Activated CD4-positive, CD25-positive, alpha-beta regulatory T cell treated with anti-CD3 and anti-CD28 coated beads, Interleukin-2, amount 50 U/mL, for 72 hours (primary cell): ENCODE data around the gene CCDC180.
"Not testable (repeated sequence)": the region's sequence is repeated elsewhere in the genome, so short reads cannot be mapped to it uniquely, and the experiment has no call there.

Experiments
- DNase-seq: peaks from one replicate; pipeline ENCODE4 v3.0.0; 2021

The CCDC180 gene

DNA sequence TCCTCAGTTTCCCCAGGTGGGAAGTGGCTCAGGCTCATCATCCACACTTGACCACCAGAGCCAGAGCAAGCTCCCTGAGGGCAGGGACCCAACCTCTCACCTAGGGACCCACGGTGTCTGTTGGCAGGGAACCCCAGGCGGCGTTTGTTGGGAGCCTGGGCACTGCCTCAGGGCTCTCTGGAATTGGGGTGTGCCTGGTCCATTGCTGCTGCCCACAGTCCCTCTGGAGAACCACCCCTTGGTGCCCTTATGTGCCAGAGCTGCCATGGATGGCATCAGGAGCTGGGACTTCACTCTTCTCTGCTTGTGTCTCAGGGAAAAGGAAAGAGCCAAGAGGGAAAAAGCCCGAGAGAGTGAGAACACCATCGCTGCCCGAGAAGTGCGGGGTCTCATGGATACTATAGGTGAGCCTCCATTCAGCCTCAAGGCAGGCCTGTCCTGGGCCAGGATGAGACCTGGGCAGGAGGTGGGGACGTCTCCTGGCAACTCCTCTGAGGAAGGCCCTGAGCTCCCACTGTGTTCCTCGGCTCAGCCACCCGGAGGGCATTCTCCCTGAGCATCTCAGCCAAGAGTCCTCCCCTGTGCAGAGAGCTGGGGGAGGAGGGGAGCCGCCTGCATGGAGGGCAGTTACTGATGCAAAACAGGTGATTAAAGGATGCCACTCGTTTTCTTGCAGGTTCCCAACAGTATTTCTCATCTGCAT lies 4.5 kb downstream of the CCDC180 start:
- no peak for DNase-seq

DNA sequence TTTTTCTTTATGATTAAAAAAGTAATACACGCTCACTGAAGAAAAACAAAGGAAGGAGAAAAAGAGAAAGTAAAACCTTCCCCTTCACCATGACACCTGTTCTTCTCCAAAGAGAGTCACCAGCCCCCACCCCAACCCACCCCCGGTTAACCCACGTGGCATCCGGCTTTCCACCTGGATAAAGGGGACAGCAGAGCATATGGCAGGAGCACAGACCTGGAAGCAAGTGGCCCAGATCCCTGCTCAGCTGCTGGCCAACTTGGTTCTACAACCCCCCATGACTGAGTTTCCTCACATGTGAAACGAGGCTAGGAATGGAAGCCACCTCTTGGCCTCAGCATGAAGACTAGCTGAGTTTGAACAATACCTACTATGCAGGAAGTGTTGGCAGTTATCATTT lies 5.1 kb downstream of the CCDC180 start:
- no peak for DNase-seq

DNA sequence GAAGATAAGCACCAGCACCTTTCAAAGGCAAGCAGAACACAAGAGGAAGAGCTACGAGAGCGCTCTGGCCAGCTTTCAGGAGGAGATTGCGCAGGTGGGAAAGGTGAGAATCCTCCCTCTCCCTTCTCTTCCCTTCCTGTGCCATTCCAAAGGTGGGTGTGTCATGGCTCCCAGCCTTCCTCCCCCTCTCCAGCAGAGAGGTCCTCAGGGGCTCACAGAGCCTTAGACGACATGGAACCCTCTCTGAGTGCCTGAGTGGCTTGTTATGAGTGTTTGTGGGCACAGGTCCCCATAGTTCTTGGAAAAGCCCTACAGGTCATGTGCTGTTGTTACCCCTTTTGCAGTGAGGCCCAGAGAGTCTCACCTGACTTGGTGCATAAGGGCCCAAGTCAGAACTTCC lies 5.8 kb downstream of the CCDC180 start:
- no peak for DNase-seq

DNA sequence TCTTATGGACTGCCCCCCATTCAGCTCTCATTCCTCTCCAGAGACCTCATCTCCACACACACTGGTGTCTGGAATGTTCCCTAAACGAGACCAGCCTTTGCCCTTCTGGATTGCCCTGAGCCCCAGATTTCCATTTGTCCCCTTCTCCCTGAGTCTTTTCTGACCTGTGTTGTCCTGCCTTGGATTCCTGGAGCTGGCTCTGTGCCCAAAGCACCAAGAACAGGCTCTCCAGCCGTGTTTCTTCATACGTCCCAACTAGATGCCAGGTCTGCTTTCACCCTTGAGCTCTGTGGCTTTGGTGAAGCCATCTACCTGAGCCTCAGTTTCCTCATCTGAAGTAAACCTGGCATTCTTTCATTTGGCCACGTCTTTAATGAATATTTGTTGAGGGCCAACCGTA lies 6.3 kb downstream of the CCDC180 start:
- no peak for DNase-seq

DNA sequence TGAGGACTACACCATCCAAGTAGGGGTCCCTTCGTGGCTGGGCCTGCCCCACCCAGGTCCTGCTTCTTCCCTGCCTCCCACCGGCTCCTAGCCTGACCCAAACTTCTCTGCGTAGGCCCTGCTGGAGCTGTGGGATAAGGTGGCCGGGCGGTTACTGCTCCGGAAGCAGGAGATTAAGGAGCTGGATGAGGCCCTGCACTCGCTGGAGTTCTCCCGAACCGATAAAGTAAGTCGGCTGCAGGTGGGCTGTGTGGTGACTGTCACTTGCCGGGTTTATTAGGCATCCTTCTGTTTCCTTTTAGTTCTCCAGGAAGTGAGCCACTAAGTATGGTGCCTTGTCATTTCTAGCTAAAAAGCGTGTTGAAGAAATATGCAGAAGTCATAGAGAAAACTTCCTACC lies 7.0 kb downstream of the CCDC180 start:
- no peak for DNase-seq

DNA sequence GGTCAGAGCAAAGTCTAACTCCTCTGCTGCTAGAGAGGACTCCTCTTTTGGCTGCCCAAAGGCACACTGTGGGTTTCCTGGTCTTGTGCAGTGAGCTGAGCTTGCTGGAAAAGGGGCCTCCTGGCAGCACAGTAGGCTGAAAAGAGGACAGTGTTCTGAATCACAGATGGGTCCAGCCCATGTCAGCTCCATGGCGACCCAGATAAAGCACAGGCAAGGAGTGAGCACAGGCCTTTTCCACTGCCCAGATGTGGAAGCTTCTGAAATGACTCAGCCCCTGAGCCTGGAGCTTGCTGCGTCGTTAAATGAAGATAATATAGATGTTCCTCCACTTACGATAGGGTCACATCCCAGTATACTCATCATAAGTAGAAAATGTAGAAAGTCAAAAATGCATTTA lies 8.1 kb downstream of the CCDC180 start:
- no peak for DNase-seq

DNA sequence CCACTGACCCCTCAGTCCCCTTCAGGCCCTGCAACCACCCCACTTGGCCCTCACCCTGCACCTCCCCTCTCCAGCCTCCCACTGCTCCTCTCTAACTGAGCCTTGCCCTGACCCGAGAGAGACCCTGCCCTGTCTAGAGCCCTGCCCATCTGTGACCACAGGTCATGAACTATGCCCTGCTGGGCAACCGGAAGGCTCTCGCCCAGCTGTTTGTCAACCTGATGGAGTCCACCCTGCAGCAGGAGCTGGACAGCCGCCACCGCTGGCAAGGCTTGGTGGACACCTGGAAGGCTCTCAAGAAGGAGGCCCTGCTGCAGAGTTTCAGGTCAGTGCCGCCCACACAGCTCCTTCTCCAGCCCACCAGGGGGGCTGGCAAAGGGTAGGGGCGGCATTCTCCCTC lies 9.4 kb downstream of the CCDC180 start:
- no peak for DNase-seq

DNA sequence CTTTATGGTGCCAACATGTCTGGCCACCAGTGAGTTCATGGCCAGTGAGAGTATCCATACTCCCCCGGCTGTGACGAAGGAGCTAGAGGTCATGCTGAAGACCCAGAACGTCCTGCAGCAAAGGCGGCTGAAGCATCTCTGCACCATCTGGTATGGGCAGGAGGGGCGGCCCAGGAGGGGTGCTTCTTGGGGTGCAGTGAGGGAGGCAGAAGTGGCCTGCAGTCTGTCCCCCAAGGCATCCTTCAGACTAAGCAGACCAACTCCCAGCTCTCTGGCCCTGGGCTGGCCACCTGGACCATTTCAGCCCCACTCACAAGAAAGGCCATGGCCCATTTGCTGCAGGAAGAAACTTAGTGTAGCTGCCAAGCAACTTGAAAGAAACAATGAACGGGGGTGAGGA lies 11.0 kb downstream of the CCDC180 start:
- DNase-seq: no peak

DNA sequence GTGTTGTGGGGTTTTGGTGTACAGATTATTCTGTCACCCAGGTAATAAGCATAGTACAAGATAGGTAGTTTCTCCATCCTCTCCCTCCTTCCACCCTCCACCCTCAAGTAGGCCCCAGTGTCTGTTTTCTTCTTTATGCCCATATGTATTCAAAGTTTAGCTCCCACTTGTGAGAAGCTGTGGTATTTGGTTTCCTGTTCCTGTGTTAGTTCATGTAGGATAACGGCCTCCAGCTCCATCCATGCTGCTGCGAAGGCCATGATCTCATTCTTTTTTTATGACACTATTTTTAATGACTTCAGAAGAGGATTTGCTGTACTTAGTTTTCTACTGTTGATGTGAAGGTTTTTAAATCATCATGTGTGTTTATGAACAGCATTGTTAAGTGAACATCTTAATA lies 11.9 kb downstream of the CCDC180 start:
- no peak for DNase-seq

DNA sequence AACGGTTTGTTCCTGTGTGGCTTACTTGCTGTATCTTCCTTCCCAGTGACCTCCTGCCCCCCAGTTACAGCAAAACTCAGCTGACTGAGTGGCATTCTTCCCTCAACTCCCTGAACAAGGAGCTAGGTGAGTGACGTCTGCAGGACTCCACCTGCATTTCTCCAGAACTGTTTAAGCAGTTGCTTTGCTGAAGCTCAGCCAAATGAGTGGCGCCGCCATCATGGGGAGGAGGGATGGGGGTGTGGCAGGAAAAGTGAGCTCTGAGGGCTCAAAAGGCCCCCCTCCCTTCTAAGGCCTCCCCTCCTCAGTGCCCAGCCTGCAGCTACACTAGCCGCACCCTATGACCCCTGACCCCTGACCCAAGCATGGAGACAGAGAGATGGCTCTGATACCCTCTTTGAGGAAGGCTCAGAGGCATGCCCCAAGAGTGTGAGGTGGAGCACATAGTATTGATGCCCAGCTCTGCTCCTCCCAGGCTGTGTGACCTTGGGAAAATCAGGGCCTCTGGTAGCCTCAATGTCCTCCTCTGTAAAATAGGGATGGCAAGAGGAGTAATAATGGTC lies 12.7 kb downstream of the CCDC180 start:
- no peak for DNase-seq

DNA sequence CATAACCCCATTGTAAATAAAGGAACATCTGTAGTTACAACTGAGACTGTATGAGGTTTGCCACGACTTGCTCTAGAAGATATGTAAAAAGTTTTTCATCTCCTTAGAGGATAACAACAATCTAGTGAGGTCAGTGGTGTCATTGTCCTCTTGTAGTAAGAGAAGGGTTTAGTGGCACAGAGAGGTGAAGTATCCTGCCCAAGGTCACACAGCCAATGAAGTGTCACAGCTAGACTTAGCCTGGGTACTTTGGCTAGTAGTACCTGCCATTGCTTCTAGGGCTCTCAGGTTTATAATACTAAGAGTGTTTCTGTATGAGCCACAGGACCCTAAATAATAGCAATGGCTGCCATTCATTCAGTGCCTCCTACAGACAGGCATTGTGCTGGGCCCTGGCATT lies 13.8 kb downstream of the CCDC180 start:
- DNase-seq: no peak

DNA sequence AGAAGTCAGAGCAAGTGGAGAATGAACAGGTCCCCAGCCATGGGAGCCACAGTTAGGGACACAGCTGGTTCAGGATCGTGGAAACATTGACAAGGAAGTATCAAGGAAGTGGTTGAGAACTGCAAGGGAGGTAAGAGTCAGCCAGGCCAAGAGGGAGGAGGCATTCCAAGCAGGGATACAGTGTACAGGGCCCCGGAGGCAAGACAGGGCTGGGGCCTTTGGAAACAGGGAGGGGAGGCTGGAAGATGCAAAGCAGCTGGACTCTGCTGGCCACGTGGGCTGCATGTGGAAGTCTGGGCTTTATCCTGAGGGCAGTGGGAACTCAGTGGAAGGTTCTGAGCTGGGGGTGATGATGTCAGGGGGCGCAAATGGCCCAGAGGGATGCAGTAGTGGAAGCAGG lies 14.2 kb downstream of the CCDC180 start:
- no peak for DNase-seq

DNA sequence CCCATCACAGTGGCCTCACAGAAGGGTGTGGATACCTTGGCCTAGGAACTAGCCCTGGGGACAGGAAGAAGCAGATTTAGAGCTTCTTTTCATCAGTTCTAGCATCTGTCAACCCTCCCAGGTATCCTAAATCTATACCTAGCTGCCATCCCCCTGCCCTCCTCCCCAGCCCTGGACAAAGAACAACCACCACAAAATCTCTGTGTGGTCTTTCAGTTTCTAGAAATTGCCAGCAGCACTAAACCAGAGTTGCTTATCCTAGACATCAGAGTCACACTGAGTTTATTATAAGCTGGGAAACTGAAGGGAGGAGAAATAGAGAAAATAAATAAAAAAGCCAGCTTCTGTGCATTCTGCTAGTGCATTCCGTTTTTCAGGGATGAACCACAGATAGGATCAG lies 14.6 kb downstream of the CCDC180 start:
- DNase-seq: no peak

DNA sequence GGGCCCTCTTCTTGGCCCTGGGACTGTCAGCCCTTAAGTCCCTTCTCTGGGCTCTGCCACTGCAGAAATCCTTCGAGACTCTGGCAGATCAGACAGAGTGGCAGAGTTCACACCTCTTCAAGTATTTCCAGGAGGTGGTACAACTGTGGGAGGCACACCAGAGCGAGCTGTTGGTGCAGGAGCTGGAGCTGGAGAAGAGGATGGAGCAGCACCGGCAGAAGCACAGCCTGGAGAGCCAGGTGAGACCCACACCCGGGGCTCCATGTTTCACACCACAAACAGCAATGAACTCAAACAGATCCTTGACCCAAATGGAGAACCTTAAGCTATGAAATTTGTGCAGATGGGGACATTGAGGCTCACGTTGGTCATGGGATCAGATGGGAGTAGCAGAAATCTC lies 17.5 kb downstream of the CCDC180 start:
- DNase-seq: no peak

DNA sequence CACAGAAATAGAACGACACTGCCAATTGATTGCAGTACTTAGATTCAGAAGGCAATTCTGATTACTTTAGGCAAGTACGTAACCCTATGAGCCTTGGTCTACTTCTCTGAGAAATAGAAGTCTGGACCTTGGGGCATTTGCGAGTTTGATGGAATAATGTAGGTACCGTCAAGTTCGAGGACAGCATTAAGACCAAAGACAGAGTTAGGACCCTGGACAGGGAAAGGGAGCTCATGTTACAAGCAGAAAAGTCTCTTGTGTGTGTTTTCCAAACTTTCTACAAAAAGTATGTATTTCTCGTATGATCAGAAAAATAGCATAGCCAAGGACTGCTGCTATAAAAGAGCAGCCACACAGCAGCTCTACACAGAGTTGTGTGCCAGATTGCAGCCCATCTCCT lies 20.1 kb downstream of the CCDC180 start:
- DNase-seq: no peak

DNA sequence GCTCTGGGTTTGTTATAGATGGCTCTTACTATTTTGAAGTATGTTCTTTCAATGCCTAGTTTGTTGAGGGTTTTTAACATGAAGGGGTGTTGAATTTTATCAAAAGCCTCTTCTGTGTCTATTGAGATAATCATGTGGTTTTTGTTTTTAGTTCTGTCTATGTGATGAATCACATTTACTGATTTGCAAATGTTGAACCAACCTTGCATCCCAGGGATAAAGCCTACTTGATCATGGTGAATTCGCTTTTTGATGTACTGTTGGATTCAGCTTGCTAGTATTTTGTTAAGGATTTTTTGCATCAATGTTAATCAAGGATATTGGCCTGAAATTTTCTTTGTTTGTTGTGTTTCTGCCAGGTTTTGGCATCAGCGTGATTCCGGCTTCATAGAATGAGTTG lies 25.5 kb downstream of the CCDC180 start:
- DNase-seq: no peak

DNA sequence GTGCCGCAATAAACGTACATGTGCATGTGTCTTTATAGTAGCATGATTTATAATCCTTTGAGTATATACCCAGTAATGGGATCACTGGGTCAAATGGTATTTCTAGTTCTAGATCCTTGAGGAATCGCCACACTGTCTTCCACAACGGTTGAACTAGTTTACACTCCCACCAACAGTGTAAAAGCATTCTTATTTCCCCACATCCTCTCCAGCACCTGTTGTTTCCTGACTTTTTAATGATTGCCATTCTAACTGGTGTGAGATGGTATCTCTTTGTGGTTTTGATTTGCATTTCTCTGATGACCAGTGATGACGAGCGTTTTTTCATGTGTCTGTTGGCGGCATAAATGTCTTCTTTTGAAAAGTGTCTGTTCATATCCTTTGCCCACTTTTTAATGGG lies 28.2 kb downstream of the CCDC180 start:
- DNase-seq: not testable (repeated sequence)

DNA sequence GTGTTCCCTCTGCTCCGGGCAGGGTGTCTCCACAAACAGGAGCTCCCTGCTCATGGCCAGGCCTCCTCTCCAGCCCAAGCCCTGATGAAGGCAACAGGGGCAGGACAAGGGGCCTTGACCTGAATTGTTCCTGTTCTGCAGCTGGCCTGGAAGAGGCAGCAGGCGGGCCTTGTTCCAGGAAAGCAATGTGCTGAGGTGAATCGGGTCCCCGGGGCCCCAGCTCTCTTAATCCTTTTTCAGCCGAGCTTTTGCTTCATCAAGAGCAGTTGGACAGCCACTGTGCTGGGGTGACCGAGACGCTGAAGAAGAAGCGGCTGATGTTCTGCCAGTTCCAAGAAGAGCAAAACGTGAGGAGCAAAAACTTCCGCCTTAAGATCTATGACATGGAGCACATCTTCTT lies 41.4 kb downstream of the CCDC180 start:
- no peak for DNase-seq

DNA sequence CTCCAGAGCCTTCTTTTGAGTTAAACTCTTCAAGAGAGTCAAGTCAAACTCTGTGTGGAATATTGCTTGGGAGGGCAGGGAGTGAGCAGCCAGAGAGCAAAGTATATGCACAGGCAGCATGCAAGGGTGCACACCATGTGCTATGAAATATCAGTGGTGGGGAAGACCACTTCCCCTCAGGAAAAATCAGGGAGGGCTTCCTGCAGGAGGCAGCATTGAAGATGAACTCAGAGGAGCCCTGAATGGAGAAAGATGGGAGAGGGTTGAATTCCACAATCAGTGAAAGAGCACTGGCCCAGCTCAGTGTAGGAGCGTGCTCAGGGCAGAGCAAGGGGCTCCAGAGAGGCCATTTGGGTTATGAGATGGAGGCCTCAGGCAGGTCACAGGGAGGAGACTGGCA lies 41.9 kb downstream of the CCDC180 start:
- no peak for DNase-seq

DNA sequence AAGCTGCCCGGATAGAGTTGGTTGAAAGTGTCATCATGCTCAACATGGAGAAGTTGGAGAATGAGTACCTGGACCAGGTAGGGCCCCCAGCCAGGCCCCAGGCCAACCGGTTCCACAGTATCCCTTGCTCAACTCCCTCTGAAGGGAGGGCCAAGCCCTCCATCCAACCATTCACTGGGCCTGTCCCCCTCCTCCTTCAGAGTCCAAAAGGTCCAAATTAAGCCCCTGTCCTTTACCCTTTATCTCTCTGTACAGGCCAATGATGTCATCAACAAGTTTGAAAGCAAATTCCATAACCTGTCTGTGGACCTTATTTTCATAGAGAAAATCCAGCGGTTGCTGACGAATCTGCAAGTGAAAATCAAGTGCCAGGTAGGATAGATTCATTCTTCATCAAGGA lies 47.2 kb downstream of the CCDC180 start:
- no peak for DNase-seq

DNA sequence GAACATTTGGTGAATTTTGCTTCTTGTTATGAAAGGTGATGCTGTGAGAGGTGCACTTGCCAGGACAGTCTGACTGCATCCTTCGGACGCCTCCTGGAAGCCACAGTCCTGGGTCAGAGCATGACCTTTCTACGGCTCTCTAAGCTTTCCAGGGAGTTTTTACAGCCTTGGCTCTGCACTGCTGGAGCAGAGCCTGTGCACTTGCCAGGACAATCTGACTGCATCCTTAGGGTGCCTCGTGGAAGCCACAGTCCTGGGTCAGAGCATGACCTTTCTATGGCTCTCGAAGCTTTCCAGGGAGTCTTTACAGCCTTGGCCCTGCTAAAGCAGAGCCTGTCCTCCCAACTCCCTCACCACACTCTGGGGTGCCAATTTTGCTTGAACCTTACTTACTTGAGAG lies 49.6 kb downstream of the CCDC180 start:
- DNase-seq: no peak
